IPS-18a (cell line): ENCODE data around the gene LRP1B.
"Not testable (repeated sequence)": the region's sequence is repeated elsewhere in the genome, so short reads cannot be mapped to it uniquely, and the experiment has no call there.

Experiments used
- H3K27ac ChIP-seq: one replicate; pipeline ENCODE4 v1.5.1; 2013; ENCODE audit warnings: low read length
- H3K27me3 ChIP-seq: one replicate; pipeline ENCODE4 v1.6.1; 2013; ENCODE audit warnings: mild to moderate bottlenecking, low read length; ENCODE audit not compliant: control insufficient read depth, insufficient read depth
- H3K36me3 ChIP-seq: one replicate; pipeline ENCODE4 v1.6.1; 2013; ENCODE audit warnings: low read depth, low read length; ENCODE audit not compliant: control insufficient read depth
- H3K4me1 ChIP-seq: one replicate; pipeline ENCODE4 v1.6.1; 2013; ENCODE audit warnings: low read depth, low read length; ENCODE audit not compliant: control insufficient read depth
- H3K4me3 ChIP-seq: one replicate; pipeline ENCODE4 v1.5.1; 2013; ENCODE audit warnings: low read length
- H3K9ac ChIP-seq: one replicate; pipeline ENCODE4 v1.6.1; 2013; ENCODE audit warnings: mild to moderate bottlenecking, low read length, moderate library complexity
- H3K9me3 ChIP-seq: one replicate; pipeline ENCODE4 v1.6.1; 2013; ENCODE audit warnings: low read depth, low read length; ENCODE audit not compliant: control insufficient read depth

LRP1B gene

DNA sequence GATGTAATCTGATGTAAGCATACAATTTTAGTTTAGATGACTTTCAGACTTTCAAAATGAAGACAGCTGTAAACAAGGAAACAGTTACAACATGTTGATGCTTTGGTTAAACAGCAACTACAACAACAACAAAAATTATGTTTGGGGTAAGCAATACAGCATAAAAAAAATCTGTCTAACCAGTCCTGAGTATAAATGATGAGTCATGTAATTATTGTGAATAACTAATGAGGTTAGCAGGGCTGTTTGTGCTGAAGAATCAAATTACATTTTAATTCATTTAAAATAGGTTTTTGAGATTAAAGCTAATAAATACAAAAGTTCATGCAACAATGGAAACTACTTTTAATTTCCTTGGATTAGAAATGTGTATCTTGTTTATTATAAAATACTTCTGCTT lies 266.9 kb downstream of the LRP1B start:
- Histone ChIP-seq H3K4me1 (no peaks in the 10 kb centered on the region), H3K27me3 (no peaks in the 10 kb centered on the region), H3K36me3 (no peaks in the 10 kb centered on the region), H3K4me3 (no peak overlapping the region), H3K27ac (no peak overlapping the region), H3K9ac (no peak overlapping the region), H3K9me3 (no peaks in the 10 kb centered on the region)

DNA sequence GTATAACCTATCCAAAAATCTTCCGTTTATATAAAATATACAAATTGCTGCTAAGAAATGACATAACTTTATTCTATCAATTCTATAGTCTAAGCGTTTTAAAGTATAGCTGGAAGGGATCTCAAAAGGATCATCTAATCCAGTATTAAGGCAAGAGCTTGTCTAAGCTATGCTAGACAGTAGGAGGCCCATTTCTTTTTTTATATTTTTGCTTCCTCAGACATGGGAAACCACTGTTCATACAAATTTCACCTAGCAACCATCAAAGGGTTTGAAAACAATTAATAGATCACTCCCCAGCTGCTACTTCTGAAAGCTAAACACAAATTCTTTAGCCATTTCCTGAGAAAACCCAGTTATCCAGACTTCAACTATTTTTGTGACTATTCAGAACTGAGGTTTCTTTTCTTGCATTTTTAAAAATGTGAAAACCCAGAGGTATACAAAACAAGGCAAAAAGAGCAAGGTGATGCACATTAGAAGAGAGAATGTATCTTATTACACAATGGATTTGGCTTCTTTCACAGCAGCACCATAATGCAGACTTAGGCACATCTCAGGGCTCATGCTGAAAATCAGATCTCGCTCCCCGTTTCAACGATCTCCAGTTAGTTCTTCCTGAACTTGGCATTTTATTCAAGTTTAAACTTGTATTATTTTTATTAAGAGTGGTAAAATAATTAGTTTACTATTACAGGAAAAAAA lies 274.4 kb downstream of the LRP1B start:
- Histone ChIP-seq H3K27me3 (no peaks in the 10 kb centered on the region), H3K9ac (no peak overlapping the region), H3K4me1 (no peaks in the 10 kb centered on the region), H3K4me3 (no peak overlapping the region), H3K27ac (no peak overlapping the region), H3K9me3 (no peaks in the 10 kb centered on the region), H3K36me3 (no peaks in the 10 kb centered on the region)

DNA sequence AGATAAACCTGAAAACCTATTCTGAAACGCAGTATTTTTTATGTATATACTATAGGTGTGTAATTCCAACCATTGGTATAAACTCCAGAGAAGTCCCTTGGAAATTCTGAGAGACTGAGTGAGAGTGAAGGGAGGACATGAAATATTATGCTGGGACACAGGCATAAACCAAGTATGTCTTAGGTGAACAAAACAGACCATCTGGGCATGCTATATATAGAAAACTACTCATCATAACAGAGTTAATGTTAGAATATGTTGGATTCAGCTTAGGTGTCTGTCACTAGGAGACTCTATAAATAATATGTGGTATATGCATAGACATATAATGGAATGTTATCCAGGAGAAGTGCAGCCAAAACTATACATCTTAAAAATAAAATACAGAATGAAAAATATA lies 282.6 kb downstream of the LRP1B start:
- no peak overlapping the region for H3K27ac ChIP-seq
- no peak overlapping the region for H3K9ac ChIP-seq
- no peaks in the 10 kb centered on the region for H3K27me3 ChIP-seq
- no peak overlapping the region for H3K4me3 ChIP-seq
- no peaks in the 10 kb centered on the region for H3K36me3 ChIP-seq
- no peaks in the 10 kb centered on the region for H3K9me3 ChIP-seq
- no peaks in the 10 kb centered on the region for H3K4me1 ChIP-seq

DNA sequence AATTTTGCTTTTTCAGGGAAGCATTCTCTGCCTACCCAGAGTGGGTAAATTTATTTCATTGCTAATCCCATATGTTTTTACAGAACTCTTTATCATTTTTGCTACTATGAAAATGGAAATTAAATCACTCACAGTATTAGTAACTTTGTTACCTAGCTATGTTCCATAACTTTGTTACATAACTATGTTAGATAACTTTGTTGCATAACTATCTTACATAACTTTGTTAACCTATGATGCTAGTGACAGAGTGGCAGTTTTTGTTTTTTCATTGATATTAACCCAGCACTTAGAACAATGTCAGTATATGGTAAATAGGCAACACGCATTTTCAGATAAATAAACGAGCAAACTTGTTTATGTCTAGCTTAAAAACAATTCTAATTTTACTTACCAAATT lies 286.6 kb downstream of the LRP1B start:
- H3K9ac ChIP-seq, result no peak overlapping the region

DNA sequence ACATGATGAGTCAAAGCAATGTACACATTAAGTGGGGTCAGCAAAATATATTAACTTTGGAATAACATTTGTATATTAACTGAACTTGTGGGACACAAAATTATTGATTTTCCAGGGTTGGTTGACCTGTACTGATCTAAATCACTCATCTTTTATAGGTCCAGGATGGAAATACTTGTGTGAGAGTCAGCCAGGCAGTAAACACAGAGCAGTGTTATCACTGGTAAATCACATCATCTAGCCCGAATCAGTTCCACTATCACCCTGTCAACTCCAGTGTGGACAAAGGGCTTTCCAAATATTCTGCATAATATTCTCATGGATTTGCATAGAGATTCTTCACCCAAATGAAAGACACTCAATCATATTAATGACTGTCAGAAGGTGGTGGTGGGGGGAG lies 295.7 kb downstream of the LRP1B start:
- H3K9ac ChIP-seq, result no peak overlapping the region
- H3K36me3 ChIP-seq, result no peaks in the 10 kb centered on the region
- H3K27ac ChIP-seq, result no peak overlapping the region
- H3K4me1 ChIP-seq, result no peaks in the 10 kb centered on the region
- no peaks in the 10 kb centered on the region for H3K9me3 ChIP-seq
- H3K27me3 ChIP-seq, result no peaks in the 10 kb centered on the region
- no peak overlapping the region for H3K4me3 ChIP-seq

More for the DNA sequence above, 286.6 kb downstream of the LRP1B start:
- no peak overlapping the region for H3K27ac ChIP-seq
- no peaks in the 10 kb centered on the region for H3K36me3 ChIP-seq
- no peaks in the 10 kb centered on the region for H3K9me3 ChIP-seq
- H3K4me1 ChIP-seq, result no peaks in the 10 kb centered on the region
- no peaks in the 10 kb centered on the region for H3K27me3 ChIP-seq
- H3K4me3 ChIP-seq, result no peak overlapping the region

DNA sequence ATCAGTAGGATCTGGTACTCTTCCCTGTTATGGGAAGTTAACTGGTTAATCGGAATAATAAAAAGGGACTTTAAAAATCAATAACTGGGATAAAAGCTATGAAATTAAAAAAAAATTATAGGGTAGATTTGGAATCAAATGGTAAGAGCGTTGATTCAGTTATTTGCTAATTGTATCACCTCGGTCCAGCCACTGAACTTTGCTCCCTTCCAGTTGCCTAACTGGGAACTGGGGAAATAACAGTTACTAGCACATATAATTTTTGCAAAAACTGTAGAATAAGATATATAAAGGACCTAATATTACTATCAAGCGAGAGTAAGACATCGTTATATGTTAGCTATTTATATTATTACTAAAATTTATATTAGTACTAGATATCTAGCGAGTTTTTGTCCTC lies 302.1 kb downstream of the LRP1B start:
- Histone ChIP-seq H3K4me3 (no peak overlapping the region), H3K4me1 (no peaks in the 10 kb centered on the region), H3K9me3 (no peaks in the 10 kb centered on the region), H3K27ac (no peak overlapping the region), H3K9ac (no peak overlapping the region), H3K36me3 (no peaks in the 10 kb centered on the region), H3K27me3 (no peaks in the 10 kb centered on the region)

DNA sequence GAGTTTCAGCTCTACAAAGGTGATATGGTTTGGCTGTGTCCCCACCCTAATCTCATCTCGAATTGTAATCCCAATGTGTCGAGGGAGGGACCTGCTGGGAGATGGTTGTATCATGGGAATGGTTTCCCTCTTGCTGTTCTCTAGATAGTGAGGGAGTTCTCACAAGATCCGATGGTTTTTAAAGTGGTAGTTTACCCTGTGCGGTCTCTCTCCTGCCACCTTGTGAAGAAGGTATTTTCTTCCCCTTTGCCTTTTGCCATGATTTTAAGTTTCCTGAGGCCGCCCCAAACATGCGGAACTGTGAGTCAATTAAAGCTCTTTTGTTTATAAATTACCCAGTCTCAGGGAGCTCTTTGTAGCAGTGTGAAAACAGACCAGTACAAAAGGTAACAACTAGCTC lies 306.0 kb downstream of the LRP1B start:
- Histone ChIP-seq H3K27ac (no peak overlapping the region), H3K27me3 (no peaks in the 10 kb centered on the region)

DNA sequence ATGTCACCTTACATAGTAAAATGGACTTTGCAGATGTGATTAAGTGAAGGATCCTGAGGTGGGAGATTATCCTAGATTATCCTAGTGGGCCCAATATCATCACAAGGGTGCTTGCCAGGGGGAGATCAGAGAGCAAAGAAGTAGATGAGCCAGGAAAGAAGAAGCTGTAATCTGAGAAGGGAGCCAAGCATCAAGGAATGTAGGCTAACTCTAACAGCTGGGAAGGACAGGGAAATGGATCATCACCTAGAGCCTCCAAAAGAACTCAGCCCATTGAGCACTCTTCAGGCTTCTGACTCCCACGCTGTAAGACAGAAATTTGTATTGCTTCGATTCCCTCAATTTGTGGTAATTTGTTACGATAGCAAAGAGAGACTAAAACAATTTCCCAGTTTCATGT lies 309.9 kb downstream of the LRP1B start:
- no peak overlapping the region for H3K27ac ChIP-seq
- H3K9me3 ChIP-seq, result no peaks in the 10 kb centered on the region
- no peak overlapping the region for H3K4me3 ChIP-seq
- H3K27me3 ChIP-seq, result no peaks in the 10 kb centered on the region
- H3K4me1 ChIP-seq, result peaks cover 8% of the 10 kb centered on the region
- no peak overlapping the region for H3K9ac ChIP-seq
- H3K36me3 ChIP-seq, result no peaks in the 10 kb centered on the region

More for the DNA sequence above, 306.0 kb downstream of the LRP1B start:
- H3K9me3 ChIP-seq, result no peaks in the 10 kb centered on the region
- H3K4me3 ChIP-seq, result no peak overlapping the region
- peaks cover 8% of the 10 kb centered on the region for H3K4me1 ChIP-seq
- H3K36me3 ChIP-seq, result no peaks in the 10 kb centered on the region
- no peak overlapping the region for H3K9ac ChIP-seq

DNA sequence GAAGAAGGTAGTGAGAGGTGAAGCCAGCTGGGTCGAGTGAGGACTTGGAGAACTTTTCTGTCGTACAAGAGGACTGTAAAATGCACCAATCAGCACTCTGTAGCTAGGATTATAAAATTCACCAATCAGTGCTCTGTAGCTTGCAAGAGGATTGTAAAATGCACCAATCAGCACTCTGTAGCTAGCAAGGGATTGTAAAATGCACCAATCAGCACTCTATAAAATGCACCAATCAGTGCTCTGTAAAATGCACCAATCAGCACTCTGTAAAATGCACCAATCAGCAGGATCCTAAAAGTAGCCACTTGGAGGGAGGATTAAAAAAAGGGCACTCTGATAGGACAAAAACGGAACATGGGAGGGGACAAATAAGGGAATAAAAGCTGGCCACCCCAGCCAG lies 315.5 kb downstream of the LRP1B start:
- H3K36me3 ChIP-seq, H3K9ac ChIP-seq, H3K4me3 ChIP-seq, H3K9me3 ChIP-seq, H3K27ac ChIP-seq, H3K4me1 ChIP-seq, H3K27me3 ChIP-seq: not testable (repeated sequence)

DNA sequence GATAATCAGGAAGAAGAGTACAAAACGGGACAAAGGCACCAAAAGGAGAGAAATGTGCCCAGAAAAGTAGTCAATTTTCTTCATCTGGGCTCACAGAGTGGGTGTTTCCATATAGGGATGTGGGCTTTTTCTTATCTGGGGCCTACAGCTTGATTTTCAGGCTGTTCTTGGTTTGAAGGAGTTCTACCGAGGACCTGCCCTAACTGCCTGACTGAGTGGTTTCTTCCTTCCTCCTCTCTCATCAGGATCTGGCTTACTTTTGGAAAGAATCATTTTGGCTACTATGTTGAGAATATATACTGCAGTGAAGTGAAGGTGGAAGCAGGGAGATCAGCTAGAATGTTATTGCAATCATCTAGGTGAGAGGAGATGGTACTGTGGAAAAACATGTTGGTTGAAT lies 316.7 kb downstream of the LRP1B start:
- H3K9me3 ChIP-seq, result peaks cover 9% of the 10 kb centered on the region
- H3K9ac ChIP-seq, result no peak overlapping the region
- H3K27ac ChIP-seq, result no peak overlapping the region
- H3K27me3 ChIP-seq, result no peaks in the 10 kb centered on the region
- H3K4me3 ChIP-seq, result no peak overlapping the region
- no peaks in the 10 kb centered on the region for H3K36me3 ChIP-seq
- no peaks in the 10 kb centered on the region for H3K4me1 ChIP-seq

DNA sequence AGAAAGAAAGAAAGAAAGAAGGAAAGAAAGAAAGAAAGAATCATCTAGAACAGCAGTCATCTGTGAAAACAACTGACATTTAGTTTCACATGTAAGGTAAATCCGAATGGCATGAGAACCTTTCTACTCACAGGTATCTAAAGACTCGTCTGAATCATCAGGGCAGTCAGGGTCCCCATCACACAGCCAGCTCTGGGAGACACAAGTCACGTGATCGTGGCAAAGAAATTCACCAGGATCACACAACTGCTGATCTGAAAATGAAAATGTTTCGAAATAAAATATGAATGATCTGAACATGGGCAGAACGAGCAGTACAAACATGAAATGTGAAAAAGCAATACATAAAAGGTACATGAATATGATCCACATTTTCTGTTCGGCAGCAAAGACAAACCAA lies 320.7 kb downstream of the LRP1B start:
- H3K9me3 ChIP-seq, result peaks cover 9% of the 10 kb centered on the region
- no peaks in the 10 kb centered on the region for H3K4me1 ChIP-seq
- no peak overlapping the region for H3K9ac ChIP-seq
- H3K27ac ChIP-seq, result no peak overlapping the region
- no peaks in the 10 kb centered on the region for H3K36me3 ChIP-seq
- no peaks in the 10 kb centered on the region for H3K27me3 ChIP-seq
- no peak overlapping the region for H3K4me3 ChIP-seq

DNA sequence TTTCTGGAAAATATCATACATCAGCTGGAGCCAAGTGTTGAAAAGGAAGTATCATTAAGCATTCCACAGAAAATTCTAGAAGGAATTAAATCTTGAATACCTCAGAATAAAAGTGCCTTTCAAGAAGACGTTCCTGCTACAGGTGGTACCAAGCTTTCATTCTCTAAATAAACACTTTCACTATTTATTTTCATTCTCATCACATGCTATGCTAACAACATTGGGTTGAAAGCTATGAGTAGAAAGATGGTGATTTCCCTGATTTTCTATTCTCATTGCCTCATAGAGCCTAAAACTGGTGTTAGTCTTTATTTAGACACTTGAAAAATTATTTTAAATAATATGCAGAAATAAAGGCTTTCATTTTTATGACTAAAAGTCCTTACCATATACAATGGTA lies 324.7 kb downstream of the LRP1B start:
- no peaks in the 10 kb centered on the region for H3K36me3 ChIP-seq
- no peak overlapping the region for H3K27ac ChIP-seq
- H3K4me1 ChIP-seq, result peaks cover 5% of the 10 kb centered on the region
- no peak overlapping the region for H3K9ac ChIP-seq
- H3K27me3 ChIP-seq, result no peaks in the 10 kb centered on the region
- no peaks in the 10 kb centered on the region for H3K9me3 ChIP-seq
- H3K4me3 ChIP-seq, result no peak overlapping the region
